Sigmoid colon (tissue), 7 donors: ENCODE data around the gene PRKG1. TPM values are rescaled to one million over a fixed set of nuclear protein-coding genes. Genes with fewer than 3 reads are reported as not detected.
A peak's percentile ranks its signal among the peaks of the same experiment; 100 is the strongest.

Source experiments
- DNase-seq: peaks from one replicate; pipeline ENCODE4 v3.0.0-alpha.2; 2019
- H3K27ac ChIP-seq, 4 donors: fragments of 200-600 bp; sonication (generic); one replicate each; pipeline ENCODE4 v1.5.1; 2016 to 2019; ENCODE audit warnings: mild to moderate bottlenecking in 1 of 4
- H3K27me3 ChIP-seq, 3 donors: fragments of 200-600 bp; sonication (generic); one replicate each; pipeline ENCODE4 v1.5.1; 2019; ENCODE audit warnings: mild to moderate bottlenecking in 1 of 3
- H3K36me3 ChIP-seq, 4 donors: fragments of 200-600 bp; sonication (generic); one replicate each; pipeline ENCODE4 v1.5.1; 2016 to 2019
- H3K4me1 ChIP-seq, 4 donors: fragments of 200-600 bp; sonication (generic); one replicate each; pipeline ENCODE4 v1.5.1; 2017 to 2019
- H3K4me3 ChIP-seq, 4 donors: fragments of 200-600 bp; sonication (generic); one replicate each; pipeline ENCODE4 v1.5.1; 2017 to 2019; ENCODE audit warnings: mild to moderate bottlenecking in 2 of 4, moderate library complexity in 1 of 4
- H3K9me3 ChIP-seq, 4 donors: fragments of 200-600 bp in 3 of 4; sonication (generic) in 3 of 4; one replicate each; pipeline versions ENCODE4 v1.5.1 to v1.6.1; 2013 to 2019
- EP300 ChIP-seq, 4 donors: sonication (generic); formaldehyde crosslinking; IDR thresholded peaks; one replicate each; pipeline ENCODE4 v1.6.1; 2017; ENCODE audit warnings: antibody characterized with exemption in 4 of 4
- POLR2A ChIP-seq, 2 donors: fragments of 450-650 bp; IDR thresholded peaks; one replicate each; pipeline ENCODE4 v1.6.1; 2016; ENCODE audit warnings: antibody characterized with exemption in 2 of 2, mild to moderate bottlenecking in 2 of 2, moderate library complexity in 2 of 2
- POLR2AphosphoS5 ChIP-seq, 4 donors: sonication (generic); formaldehyde crosslinking; IDR thresholded peaks; one replicate each; pipeline ENCODE4 v1.6.1; 2017; ENCODE audit warnings: antibody characterized with exemption in 4 of 4
- WGBS, 2 donors: extraction: QIAGEN DNeasy Blood & Tissue Kit; methylation state at CpG; one replicate each; pipeline ENCODE4 v1.1.7; 2013; 5-methylcytosine and 5-hydroxymethylcytosine counted together
- intact Hi-C: fragments of 100-400 bp; cut with DNase I; formaldehyde crosslinking; loops from one replicate; pipeline ENCODE4 v1.15.1; 2023
- polyA plus RNA-seq, 3 donors: library from polyadenylated mRNA; stranded (reverse); fragments of 200-250 nt; gene quantifications; one replicate each; pipeline ENCODE4 v1.2.3, GENCODE V29; 2013
- total RNA-seq, 4 donors: library from RNA; depleted of rRNA; stranded (reverse); fragments of >200 nt; gene quantifications; one replicate each; pipeline ENCODE4 v1.1.0, GENCODE V29; 2016
- TF ChIP-seq, protein P1 (sequence below), 4 experiments: fragments of 450-650 bp in 3 of 4; fragments of 200-600 bp in 1 of 4; IDR thresholded peaks; one replicate each; pipeline ENCODE4 v1.5.1; 2016 to 2019; ENCODE audit warnings: antibody characterized with exemption in 4 of 4, mild to moderate bottlenecking in 3 of 4, moderate library complexity in 2 of 4
- donor health status: healthy with polysubstance abuse.
- donor health status: Bipolar disorder and iron deficiency.
- donor health status: healthy.

PRKG1 gene
- total and polyA plus RNA-seq, 7 donors, result 3.7 to 92.9 (median 60.2) TPM

DNA sequence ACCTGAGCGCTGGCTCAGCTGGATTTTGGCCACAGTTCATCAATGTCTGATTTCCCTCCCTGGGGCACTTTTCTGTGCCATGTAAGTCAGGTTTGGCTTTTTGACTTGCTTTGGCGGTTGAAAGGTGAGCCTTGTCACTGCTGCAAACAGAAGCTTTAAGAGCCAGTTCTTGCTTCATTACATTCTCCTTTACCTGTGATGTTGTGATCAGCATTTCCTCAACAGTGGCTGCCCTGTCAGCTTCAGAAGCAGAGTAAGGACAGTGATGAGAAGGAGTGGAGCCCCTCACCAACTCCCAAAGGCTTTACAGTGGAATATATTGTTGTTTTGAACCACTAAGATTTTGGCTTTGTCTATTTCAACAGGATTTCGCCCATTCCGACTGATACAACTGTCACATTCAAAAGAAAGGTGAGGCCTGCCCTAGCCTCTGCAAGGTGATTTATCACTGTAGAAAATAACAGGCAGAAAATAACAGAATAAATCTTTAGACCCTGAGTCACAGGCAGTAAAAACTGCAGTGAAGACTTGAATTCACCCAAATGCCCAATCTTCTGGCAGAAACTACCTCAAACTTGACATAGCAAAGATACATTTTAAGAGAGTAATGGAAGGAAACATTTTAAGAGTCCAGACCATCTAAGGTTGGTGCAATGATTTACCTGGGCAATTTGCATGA lies 1226.5 kb downstream of the PRKG1 start:
- 94 to 95% methylated on average over 4 of the region's 4 CpGs for WGBS, 2 donors
- no peak overlapping the region for H3K4me3 ChIP-seq
- H3K4me1 ChIP-seq, result no peaks in the 10 kb centered on the region
- intact Hi-C loops, result no loop called here
- peaks cover 0 to 4% (median 0%) of the 10 kb centered on the region in 4 donors for H3K36me3 ChIP-seq
- H3K27ac ChIP-seq, result no peak overlapping the region
- DNase-seq, result no peak
- no peaks in the 10 kb centered on the region for H3K27me3 ChIP-seq
- no peaks in the 10 kb centered on the region for H3K9me3 ChIP-seq
- no peak for TF ChIP-seq EP300 (IDR thresholded peaks at IDR 0.05)
- TF ChIP-seq, protein P1, sequence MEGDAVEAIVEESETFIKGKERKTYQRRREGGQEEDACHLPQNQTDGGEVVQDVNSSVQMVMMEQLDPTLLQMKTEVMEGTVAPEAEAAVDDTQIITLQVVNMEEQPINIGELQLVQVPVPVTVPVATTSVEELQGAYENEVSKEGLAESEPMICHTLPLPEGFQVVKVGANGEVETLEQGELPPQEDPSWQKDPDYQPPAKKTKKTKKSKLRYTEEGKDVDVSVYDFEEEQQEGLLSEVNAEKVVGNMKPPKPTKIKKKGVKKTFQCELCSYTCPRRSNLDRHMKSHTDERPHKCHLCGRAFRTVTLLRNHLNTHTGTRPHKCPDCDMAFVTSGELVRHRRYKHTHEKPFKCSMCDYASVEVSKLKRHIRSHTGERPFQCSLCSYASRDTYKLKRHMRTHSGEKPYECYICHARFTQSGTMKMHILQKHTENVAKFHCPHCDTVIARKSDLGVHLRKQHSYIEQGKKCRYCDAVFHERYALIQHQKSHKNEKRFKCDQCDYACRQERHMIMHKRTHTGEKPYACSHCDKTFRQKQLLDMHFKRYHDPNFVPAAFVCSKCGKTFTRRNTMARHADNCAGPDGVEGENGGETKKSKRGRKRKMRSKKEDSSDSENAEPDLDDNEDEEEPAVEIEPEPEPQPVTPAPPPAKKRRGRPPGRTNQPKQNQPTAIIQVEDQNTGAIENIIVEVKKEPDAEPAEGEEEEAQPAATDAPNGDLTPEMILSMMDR (IDR thresholded peaks at IDR 0.05), result no peak
- no peak for TF ChIP-seq POLR2A (IDR thresholded peaks at IDR 0.05)
- no peak for TF ChIP-seq POLR2AphosphoS5 (IDR thresholded peaks at IDR 0.05)

DNA sequence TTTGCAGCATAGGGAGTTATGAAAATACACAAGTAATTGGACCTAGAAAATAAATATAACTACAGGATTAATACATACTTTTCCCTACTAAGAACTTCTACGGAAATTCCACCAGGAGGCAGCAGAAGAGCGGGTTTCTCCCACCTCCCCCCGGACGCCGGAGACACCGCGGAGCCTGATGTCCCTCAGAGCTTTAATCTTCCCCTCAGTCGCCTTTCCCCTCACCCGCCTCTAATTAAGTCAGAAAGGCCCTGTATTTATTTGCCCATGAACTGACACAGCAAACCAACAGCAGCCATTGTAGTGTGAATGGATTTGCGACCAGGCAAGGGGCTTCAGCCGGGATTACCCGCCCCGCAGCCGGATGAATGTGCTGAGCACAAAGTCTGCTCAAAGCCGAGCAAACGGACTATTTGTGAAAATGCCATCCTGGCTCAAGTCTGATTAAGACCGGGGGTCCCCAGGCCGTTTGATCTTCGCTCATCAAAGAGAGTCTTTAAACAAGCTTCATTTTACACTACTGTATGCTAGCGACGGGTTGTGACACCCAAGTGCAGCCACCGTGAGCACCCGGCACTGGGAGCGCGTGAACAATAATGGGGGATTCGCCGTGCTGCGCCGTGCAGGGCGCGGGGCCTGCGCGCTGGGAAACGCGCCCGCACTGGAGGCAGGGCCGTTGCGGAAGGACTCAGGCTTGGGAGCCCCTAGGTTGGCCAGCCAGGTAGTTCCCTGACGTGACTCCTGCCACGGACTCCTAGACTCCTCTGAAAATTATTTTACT lies 1234.2 kb downstream of the PRKG1 start:
- Histone ChIP-seq H3K27ac (no peak overlapping the region), H3K9me3 (no peaks in the 10 kb centered on the region), H3K4me3 (peak overlapping the region; percentile 24 to 54 (median 46)), H3K36me3 (no peaks in the 10 kb centered on the region), H3K27me3 (peaks cover 4 to 19% (median 10%) of the 10 kb centered on the region in 3 donors), H3K4me1 (peaks cover 0 to 11% (median 8%) of the 10 kb centered on the region in 4 donors)
- 6 to 9% methylated on average over 40 of the region's 40 CpGs for WGBS, 2 donors
- peak; percentile 64 for DNase-seq
- TF ChIP-seq POLR2A (IDR thresholded peaks at IDR 0.05), result no peak
- TF ChIP-seq, protein P1 (IDR thresholded peaks at IDR 0.05), result peak in 3 of 4 experiments; percentile 36 to 65 (median 54)
- intact Hi-C loops, result loop anchor here (5.0 kb wide), 1 partner anchor 179 kb away; no protein-coding TSS in a partner anchor

DNA sequence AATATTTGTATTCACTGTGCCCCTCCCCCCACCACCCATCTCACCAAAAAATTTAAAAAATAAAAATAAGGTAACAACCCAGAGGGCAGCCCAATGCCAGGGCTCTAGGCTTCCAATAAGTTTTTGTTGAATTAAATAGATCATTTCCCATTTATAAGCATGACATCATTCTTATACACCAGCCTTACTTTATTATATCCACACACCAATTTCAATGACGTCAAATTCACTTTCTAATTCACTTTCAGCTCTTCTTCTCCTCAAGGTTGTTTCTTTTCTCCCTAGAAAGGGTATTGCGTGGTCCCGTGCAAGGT lies 1238.6 kb downstream of the PRKG1 start:
- WGBS, 2 donors, result 6 to 9% methylated on average over 3 of the region's 3 CpGs
- Histone ChIP-seq H3K27ac (no peak overlapping the region), H3K4me1 (peaks cover 0 to 28% (median 24%) of the 10 kb centered on the region in 4 donors), H3K9me3 (no peaks in the 10 kb centered on the region), H3K4me3 (no peak overlapping the region), H3K27me3 (peaks cover 15 to 33% (median 24%) of the 10 kb centered on the region in 3 donors), H3K36me3 (no peaks in the 10 kb centered on the region)
- DNase-seq, result no peak
- TF ChIP-seq, protein P1 (IDR thresholded peaks at IDR 0.05), result no peak
- TF ChIP-seq EP300 (IDR thresholded peaks at IDR 0.05) (no peak), POLR2AphosphoS5 (IDR thresholded peaks at IDR 0.05) (no peak), POLR2A (IDR thresholded peaks at IDR 0.05) (no peak)
- intact Hi-C loops, result loop anchor here (5.0 kb wide), 1 partner anchor 469 kb away; no protein-coding TSS in a partner anchor

DNA sequence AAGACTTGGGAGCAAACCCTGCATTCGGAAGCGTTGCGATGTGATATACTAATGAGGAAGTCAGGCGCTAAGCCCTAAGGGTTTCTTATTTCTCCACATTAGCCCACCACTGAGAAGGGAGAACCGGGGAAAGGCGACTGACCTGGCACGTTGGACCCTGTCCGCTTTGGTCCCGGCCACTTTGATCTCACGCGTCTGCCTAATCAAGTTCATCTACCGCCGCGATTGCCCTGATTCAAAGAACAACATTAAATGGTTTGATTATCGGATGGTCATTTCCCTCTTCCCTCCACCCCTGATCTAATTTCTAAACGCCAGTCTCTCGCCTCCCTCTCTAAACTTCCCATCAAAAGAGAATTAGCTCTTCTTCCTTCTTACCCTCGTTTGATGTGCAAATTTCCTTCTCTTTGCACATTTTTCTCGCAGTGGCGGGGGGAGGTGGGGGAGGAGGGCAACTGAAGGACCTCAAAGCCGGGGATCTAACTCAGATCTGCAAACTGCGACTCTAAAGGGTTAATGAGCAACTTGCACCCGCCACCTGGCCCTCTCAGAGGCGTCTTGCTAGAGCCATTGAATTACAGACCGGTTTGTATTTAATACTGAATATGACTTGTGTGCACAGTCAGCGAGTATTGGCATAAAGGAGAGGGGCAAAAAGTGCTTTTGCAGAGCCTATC lies 1239.1 kb downstream of the PRKG1 start:
- H3K4me1 ChIP-seq, result peaks cover 0 to 28% (median 24%) of the 10 kb centered on the region in 4 donors
- intact Hi-C loops, result loop anchor here (5.0 kb wide), 1 partner anchor 469 kb away; no protein-coding TSS in a partner anchor
- no peaks in the 10 kb centered on the region for H3K36me3 ChIP-seq
- H3K9me3 ChIP-seq, result no peaks in the 10 kb centered on the region
- 2 to 3% methylated on average over 26 of the region's 26 CpGs for WGBS, 2 donors
- TF ChIP-seq EP300 (IDR thresholded peaks at IDR 0.05), result no peak
- TF ChIP-seq POLR2AphosphoS5 (IDR thresholded peaks at IDR 0.05), result no peak
- no peak for TF ChIP-seq POLR2A (IDR thresholded peaks at IDR 0.05)
- TF ChIP-seq, protein P1 (IDR thresholded peaks at IDR 0.05), result no peak
- DNase-seq, result no peak
- H3K27me3 ChIP-seq, result peaks cover 15 to 32% (median 24%) of the 10 kb centered on the region in 3 donors
- H3K27ac ChIP-seq, result no peak overlapping the region
- H3K4me3 ChIP-seq, result peak overlapping the region in 3 of 4 donors; percentile 48 to 53 (median 52)
